Psoas muscle (tissue), 8 donors: Measurements from ENCODE around the gene AKR1C3. TPM values are rescaled to one million over a fixed set of nuclear protein-coding genes. Genes with fewer than 3 reads are reported as not detected.
"Not testable (repeated sequence)": the region's sequence is repeated elsewhere in the genome, so short reads cannot be mapped to it uniquely, and the experiment has no call there.

Source experiments
- ATAC-seq, 4 donors: fragments of 200-7000 bp; cut with Tn5 transposase; one replicate each; pipeline ENCODE4 v1.9.1; 2020; ENCODE audit warnings: moderate library complexity in 3 of 4, mild to moderate bottlenecking in 2 of 4
- DNase-seq, 2 donors: peaks; one replicate each; pipeline ENCODE4 v3.0.0-alpha.2; 2020
- H3K27ac ChIP-seq: fragments of 200-600 bp; one replicate; pipeline ENCODE4 v1.8.0; 2022
- H3K27me3 ChIP-seq, 3 donors: fragments of 200-600 bp in 1 of 3; one replicate each; pipeline versions ENCODE4 v1.6.1 to v1.8.0; 2013 to 2022; ENCODE audit warnings: low read length in 2 of 3, mild to moderate bottlenecking in 2 of 3, moderate library complexity in 1 of 3; ENCODE audit not compliant: insufficient read depth in 3 of 3
- H3K36me3 ChIP-seq, 2 donors: fragments of 200-600 bp in 1 of 2; one replicate each; pipeline versions ENCODE4 v1.6.1 to v1.8.0; 2013 to 2022; ENCODE audit warnings: low read depth in 1 of 2, mild to moderate bottlenecking in 1 of 2, moderate library complexity in 1 of 2; ENCODE audit not compliant: insufficient read depth in 1 of 2
- H3K4me1 ChIP-seq: fragments of 200-600 bp; one replicate; pipeline ENCODE4 v1.8.0; 2022
- H3K4me3 ChIP-seq: fragments of 200-600 bp; one replicate; pipeline ENCODE4 v1.8.0; 2022; ENCODE audit warnings: mild to moderate bottlenecking
- H3K9me3 ChIP-seq: fragments of 200-600 bp; one replicate; pipeline ENCODE4 v1.8.0; 2022
- CTCF ChIP-seq: fragments of 200-600 bp; IDR thresholded peaks from one replicate; pipeline ENCODE4 v1.8.0; 2022; ENCODE audit warnings: antibody characterized with exemption
- WGBS, 3 donors: extraction: QIAGEN DNeasy Blood & Tissue Kit; methylation state at CpG; one replicate each; pipeline versions ENCODE4 v1.1.6 to v1.1.7; 2013; 5-methylcytosine and 5-hydroxymethylcytosine counted together
- intact Hi-C, 2 donors: fragments of 100-400 bp; cut with DNase I; formaldehyde crosslinking; loops; one replicate each; pipeline versions ENCODE4 v1.11.0 to v1.14.2; 2022
- polyA plus RNA-seq, 3 donors: library from polyadenylated mRNA; stranded (reverse); fragments of 200-250 nt; gene quantifications; one replicate each; pipeline ENCODE4 v1.2.3, GENCODE V29; 2013
- total RNA-seq, 4 donors: library from RNA; stranded (reverse); fragmentation: NEBNext Ultra II Directional in 2 of 4; extraction: Animal tissue kit (Norgen Biotek cat#: 25700) in 2 of 4; gene quantifications; one replicate each; pipeline versions ENCODE4 v1.2.1 to v1.2.4, GENCODE V29; 2021 to 2023
- donor health status: healthy with polysubstance abuse.
- donor health status: DM: no; HTN: no; CAD: no; lungs with moderate emphysema.
- donor health status: Bipolar disorder and iron deficiency.
- donor health status: healthy.
- donor health status: DM: yes; HTN: yes; CAD: no.
- donor health status: DM: no; HTN: no; CAD: no.
- donor health status: DM: no; HTN: no; CAD: no.
- donor health status: DM: yes; HTN: yes; CAD: no.

Gene AKR1C3
- total and polyA plus RNA-seq, 7 donors, result 16.6 to 1,247 (median 33.7) TPM

- TF ChIP-seq CTCF, result no peak
- 86 to 90% (median 88%) methylated on average over 1 of the region's 1 CpG for WGBS, 3 donors
- DNase-seq, result no peak
- no peak overlapping the region for H3K27ac ChIP-seq
- H3K4me3 ChIP-seq, result no peak overlapping the region
- no peaks in the 10 kb centered on the region for H3K4me1 ChIP-seq
- H3K9me3 ChIP-seq, result no peaks in the 10 kb centered on the region
- ATAC-seq, result no peak
- no peaks in the 10 kb centered on the region for H3K36me3 ChIP-seq
- intact Hi-C loops, result no loop called here
- H3K27me3 ChIP-seq, result no peaks in the 10 kb centered on the region
Measured at GRCh38 chr10:5047912-5048628, 46.1 kb upstream of the AKR1C3 start.

DNA sequence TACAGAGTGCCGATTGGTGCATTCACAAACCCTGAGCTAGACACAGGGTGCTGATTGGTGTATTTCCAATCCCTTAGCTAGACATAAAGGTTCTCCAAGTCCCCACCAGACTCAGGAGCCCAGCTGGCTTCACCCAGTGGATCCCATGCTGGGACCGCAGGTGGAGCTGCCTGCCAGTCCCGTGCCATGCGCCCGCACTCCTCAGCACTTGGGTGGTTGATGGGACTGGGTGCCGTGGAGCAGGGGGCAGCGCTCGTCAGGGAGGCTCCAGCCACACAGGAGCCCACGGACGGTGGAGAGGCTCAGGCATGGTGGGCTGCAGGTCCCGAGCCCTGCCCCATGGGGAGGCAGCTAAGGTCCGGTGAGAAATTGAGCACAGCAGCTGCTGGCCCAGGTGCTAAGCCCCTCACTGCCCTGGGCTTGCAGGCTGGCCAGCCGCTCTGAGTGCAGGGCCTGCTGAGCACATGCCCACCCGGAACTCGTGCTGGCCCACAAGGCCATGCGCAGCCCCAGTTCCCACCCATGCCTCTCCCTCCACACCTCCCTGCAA lies 41.2 kb upstream of the AKR1C3 start:
- H3K27me3 ChIP-seq, H3K4me3 ChIP-seq, H3K27ac ChIP-seq, H3K9me3 ChIP-seq, ATAC-seq, H3K36me3 ChIP-seq, H3K4me1 ChIP-seq, intact Hi-C loops, DNase-seq: not testable (repeated sequence)
- 92 to 95% (median 95%) methylated on average over 15 to 16 of the region's 16 CpGs for WGBS, 3 donors

DNA sequence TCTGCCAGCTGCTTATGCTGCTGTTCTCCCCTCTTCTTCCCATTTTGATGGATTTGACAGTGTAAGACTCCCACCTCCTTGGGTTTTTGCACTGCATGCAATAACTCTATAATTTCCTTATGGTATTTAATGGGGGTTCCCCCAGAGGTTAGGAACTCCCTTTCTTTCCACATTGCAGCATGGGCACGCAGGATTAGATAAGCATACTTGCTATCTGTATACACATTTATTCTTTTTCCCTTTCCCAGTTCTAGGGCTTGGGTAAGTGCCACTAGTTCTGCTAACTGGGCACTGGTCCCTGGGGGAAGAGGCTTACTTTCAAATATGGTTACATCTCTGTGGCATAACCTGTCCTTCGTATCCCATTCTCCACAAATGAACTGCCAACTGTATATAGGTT lies 39.4 kb upstream of the AKR1C3 start:
- H3K4me3 ChIP-seq, DNase-seq, H3K27ac ChIP-seq, H3K9me3 ChIP-seq, H3K27me3 ChIP-seq, ATAC-seq, H3K36me3 ChIP-seq, H3K4me1 ChIP-seq, intact Hi-C loops: not testable (repeated sequence)
- 70 to 77% (median 76%) methylated on average over 2 of the region's 2 CpGs for WGBS, 3 donors

GRCh38 chr10:5059267-5059666 lies 34.9 kb upstream of the AKR1C3 start:
- 87 to 89% (median 87%) methylated on average over 7 to 8 of the region's 8 CpGs for WGBS, 3 donors
- DNase-seq, ATAC-seq, H3K27me3 ChIP-seq, intact Hi-C loops, H3K36me3 ChIP-seq, H3K9me3 ChIP-seq, H3K4me1 ChIP-seq, H3K27ac ChIP-seq, H3K4me3 ChIP-seq: not testable (repeated sequence)

DNA sequence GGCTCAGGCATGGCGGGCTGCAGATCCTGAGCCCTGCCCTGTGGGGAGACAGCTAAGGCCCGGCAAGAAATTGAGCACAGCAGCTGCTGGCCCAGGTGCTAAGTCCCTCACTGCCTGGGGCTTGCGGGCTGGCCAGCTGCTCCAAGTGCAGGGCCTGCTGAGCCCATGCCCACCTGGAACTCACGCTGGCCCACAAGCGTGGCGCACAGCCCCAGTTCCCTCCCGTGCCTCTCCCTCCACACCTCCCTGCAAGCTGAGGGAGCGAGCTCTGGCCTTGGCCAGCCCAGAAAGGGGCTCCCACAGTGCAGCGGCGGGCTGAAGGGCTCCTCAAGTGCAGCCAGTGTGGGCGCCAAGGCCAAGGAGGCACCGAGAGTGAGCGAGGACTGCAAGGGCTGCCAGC lies 33.4 kb upstream of the AKR1C3 start:
- WGBS, 3 donors, result 87 to 90% (median 88%) methylated on average over 10 to 13 of the region's 13 CpGs
- H3K36me3 ChIP-seq, H3K4me3 ChIP-seq, ATAC-seq, H3K27me3 ChIP-seq, intact Hi-C loops, DNase-seq, H3K4me1 ChIP-seq, H3K9me3 ChIP-seq, H3K27ac ChIP-seq: not testable (repeated sequence)

GRCh38 chr10:5064656-5065055 lies 29.6 kb upstream of the AKR1C3 start:
- intact Hi-C loops, result no loop called here
- 86 to 92% (median 87%) methylated on average over 1 of the region's 1 CpG for WGBS, 3 donors

More at GRCh38 chr10:5064656-5065055, 29.6 kb upstream of the AKR1C3 start:
- ATAC-seq (no peak), DNase-seq (no peak)
- H3K4me1 ChIP-seq, result no peaks in the 10 kb centered on the region
- no peak for TF ChIP-seq CTCF
- H3K36me3 ChIP-seq, result no peaks in the 10 kb centered on the region
- no peak overlapping the region for H3K4me3 ChIP-seq
- no peaks in the 10 kb centered on the region for H3K9me3 ChIP-seq
- no peak overlapping the region for H3K27ac ChIP-seq
- H3K27me3 ChIP-seq, result no peaks in the 10 kb centered on the region
